HG03139 (cell line): ENCODE results near the gene CORIN.

Experiments used
- ATAC-seq: cut with Tn5 transposase; IDR thresholded peaks from one replicate; pipeline ENCODE4 v1.9.1; 2021; ENCODE audit not compliant: unreplicated experiment

Gene CORIN

GRCh38 chr4:47837908-47838294 lies at the start of gene CORIN:
CORIN (minus strand) TSS chr4:47838067; CDS start chr4:47837949, 118 bp downstream.
- ATAC-seq: no peak

GRCh38 chr4:47882228-47882627 lies 44.4 kb upstream of the CORIN start:
- ATAC-seq: no peak

GRCh38 chr4:47879458-47879857 lies 41.6 kb upstream of the CORIN start:
- no peak for ATAC-seq

- ATAC-seq: no peak
Measured at GRCh38 chr4:47876784-47877546, 39.1 kb upstream of the CORIN start.

- ATAC-seq: no peak
Measured at GRCh38 chr4:47876310-47876709, 38.4 kb upstream of the CORIN start.

GRCh38 chr4:47873877-47874541 lies 36.1 kb upstream of the CORIN start:
- ATAC-seq: no peak

GRCh38 chr4:47863486-47863885 lies 25.6 kb upstream of the CORIN start:
- ATAC-seq: no peak

GRCh38 chr4:47862297-47862696 lies 24.4 kb upstream of the CORIN start:
- ATAC-seq: no peak

GRCh38 chr4:47860305-47860704 lies 22.4 kb upstream of the CORIN start:
- no peak for ATAC-seq

GRCh38 chr4:47858006-47858405 lies 20.1 kb upstream of the CORIN start:
- no peak for ATAC-seq

GRCh38 chr4:47856713-47857112 lies 18.8 kb upstream of the CORIN start:
- no peak for ATAC-seq

- no peak for ATAC-seq
Measured at GRCh38 chr4:47855350-47855749, 17.5 kb upstream of the CORIN start.

- no peak for ATAC-seq
Measured at GRCh38 chr4:47852136-47852535, 14.3 kb upstream of the CORIN start.

- ATAC-seq: no peak
Measured at GRCh38 chr4:47849466-47849865, 11.6 kb upstream of the CORIN start.

- no peak for ATAC-seq
Measured at GRCh38 chr4:47848041-47848440, 10.2 kb upstream of the CORIN start.

GRCh38 chr4:47842985-47843384 lies 5.1 kb upstream of the CORIN start:
- no peak for ATAC-seq

GRCh38 chr4:47840291-47840690 lies 2.4 kb upstream of the CORIN start:
- ATAC-seq: no peak

GRCh38 chr4:47839259-47839658 lies 1.4 kb upstream of the CORIN start:
- ATAC-seq: peak; percentile 33

GRCh38 chr4:47838445-47838844 lies 578 bp upstream of the CORIN start:
- no peak for ATAC-seq

- ATAC-seq: peak; percentile 54
Measured at GRCh38 chr4:47837094-47837907, 566 bp downstream of the CORIN start.

- ATAC-seq: peak; percentile 68
Measured at GRCh38 chr4:47836641-47837093, 1.2 kb downstream of the CORIN start.

- no peak for ATAC-seq
Measured at GRCh38 chr4:47835494-47835893, 2.4 kb downstream of the CORIN start.
